Measurements from ENCODE around the gene KAZN. TPM values are rescaled to one million over a fixed set of nuclear protein-coding genes. Genes with fewer than 3 reads are reported as not detected.

KAZN gene
- total RNA-seq, 1 experiment from 2014 or later: 2.4 TPM

DNA sequence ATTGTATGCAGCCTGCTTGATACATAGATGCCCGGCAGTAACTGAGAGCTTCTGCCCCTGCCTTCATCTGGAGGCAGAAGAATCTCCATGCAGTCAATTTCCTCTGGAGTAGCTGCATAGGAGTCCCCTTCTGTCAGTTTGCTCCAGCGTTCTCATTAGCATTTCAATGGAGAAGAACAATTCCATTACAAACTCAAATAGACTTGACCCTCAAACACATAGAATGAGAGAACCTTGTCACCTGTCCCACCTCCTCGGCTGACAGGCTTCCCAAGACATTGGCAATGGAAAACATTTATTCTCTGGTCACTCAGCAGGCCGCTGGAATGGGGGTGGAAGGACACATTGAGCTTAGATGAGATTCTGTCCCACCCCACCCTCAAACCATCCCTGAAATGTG is 509.4 kb downstream of the KAZN start:
- no peaks in the 10 kb centered on the region for H3K9me3 Mint-ChIP-seq (ENCODE audit: unreplicated experiment)
- CTCF ChIA-PET: interaction anchor here (0.6 kb wide), 1 partner anchor 65 kb away, joined by 5 read pairs; no protein-coding TSS in a partner anchor
- no peaks in the 10 kb centered on the region for H3K27me3 Mint-ChIP-seq (ENCODE audit: insufficient read depth, unreplicated experiment)
- no peaks in the 10 kb centered on the region for H3K4me1 Mint-ChIP-seq (ENCODE audit: low read depth, unreplicated experiment)
- POLR2A ChIA-PET: no interaction called here
- no peaks in the 10 kb centered on the region for H3K36me3 Mint-ChIP-seq (ENCODE audit: insufficient read depth, unreplicated experiment)
- no peak overlapping the region for H3K4me3 Mint-ChIP-seq (ENCODE audit: unreplicated experiment)
- no peak overlapping the region for H3K27ac Mint-ChIP-seq (ENCODE audit: unreplicated experiment)
- no TSS peak for BruUV-seq (replicated peaks)
- Histone ChIP-seq H3K4me3 (ENCODE audit: low read depth, low read length) (no peak overlapping the region), H3K36me3 (ENCODE audit: control insufficient read depth, insufficient read depth, low read length) (no peaks in the 10 kb centered on the region), H3K4me1 (no peaks in the 10 kb centered on the region), H3K9me3 (no peaks in the 10 kb centered on the region), H3K27me3 (replicated peaks; ENCODE audit: control insufficient read depth, insufficient read depth, low read length) (no peaks in the 10 kb centered on the region)
- TF ChIP-seq, protein P1, sequence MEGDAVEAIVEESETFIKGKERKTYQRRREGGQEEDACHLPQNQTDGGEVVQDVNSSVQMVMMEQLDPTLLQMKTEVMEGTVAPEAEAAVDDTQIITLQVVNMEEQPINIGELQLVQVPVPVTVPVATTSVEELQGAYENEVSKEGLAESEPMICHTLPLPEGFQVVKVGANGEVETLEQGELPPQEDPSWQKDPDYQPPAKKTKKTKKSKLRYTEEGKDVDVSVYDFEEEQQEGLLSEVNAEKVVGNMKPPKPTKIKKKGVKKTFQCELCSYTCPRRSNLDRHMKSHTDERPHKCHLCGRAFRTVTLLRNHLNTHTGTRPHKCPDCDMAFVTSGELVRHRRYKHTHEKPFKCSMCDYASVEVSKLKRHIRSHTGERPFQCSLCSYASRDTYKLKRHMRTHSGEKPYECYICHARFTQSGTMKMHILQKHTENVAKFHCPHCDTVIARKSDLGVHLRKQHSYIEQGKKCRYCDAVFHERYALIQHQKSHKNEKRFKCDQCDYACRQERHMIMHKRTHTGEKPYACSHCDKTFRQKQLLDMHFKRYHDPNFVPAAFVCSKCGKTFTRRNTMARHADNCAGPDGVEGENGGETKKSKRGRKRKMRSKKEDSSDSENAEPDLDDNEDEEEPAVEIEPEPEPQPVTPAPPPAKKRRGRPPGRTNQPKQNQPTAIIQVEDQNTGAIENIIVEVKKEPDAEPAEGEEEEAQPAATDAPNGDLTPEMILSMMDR (IDR thresholded peaks at IDR 0.05; ENCODE audit: insufficient read depth in 1 of 2, low read depth in 1 of 2, low read length in 1 of 2, severe bottlenecking in 1 of 2, unreplicated experiment in 1 of 2): no peak
- intact Hi-C loops (cut with micrococcal nuclease; ENCODE audit: unreplicated experiment): loop anchor here (10.0 kb wide), 1 partner anchor 1143 kb away; no protein-coding TSS in a partner anchor
- no peak for DNase-seq

DNA sequence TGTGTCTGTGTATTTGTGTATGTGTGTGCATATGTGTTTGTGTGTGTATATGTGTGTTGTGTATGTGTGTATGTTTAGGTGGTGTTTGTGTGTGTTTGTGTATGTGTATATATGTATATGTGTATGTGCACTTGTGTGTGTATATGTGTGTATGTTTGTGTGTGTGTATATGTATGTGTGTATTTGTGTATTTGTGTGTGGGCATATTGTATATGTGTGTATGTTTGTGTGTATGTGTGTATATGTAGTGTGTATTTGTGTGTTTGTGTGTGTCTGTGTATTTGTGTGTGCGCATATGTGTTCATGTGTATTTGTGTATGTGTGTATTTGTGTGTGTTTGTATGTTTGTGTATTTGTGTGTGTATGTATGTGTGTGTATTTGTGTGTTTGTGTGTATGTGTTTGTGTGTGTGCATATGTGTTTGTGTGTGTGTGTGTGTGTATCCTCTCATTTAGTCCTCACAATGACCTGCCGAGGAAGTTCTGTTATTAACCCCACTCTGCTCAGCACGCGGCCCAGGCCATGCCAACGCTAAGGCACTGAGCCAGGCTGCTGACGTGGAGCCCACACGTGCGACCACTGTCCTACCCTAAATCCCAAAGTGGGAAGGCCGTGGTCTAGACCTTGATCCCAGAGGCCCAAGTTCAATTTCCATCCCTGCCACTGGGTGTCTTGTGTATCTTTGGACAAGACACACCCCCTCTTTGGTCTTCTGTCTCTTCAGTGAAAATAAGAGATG is 511.8 kb downstream of the KAZN start:
- ChIA-PET CTCF (interaction anchor here (0.6 kb wide), 1 partner anchor 195 kb away, joined by 3 read pairs; no protein-coding TSS in a partner anchor), POLR2A (no interaction called here)
- no peak for DNase-seq
- Mint-ChIP-seq H3K36me3 (ENCODE audit: insufficient read depth, unreplicated experiment) (no peaks in the 10 kb centered on the region), H3K4me1 (ENCODE audit: low read depth, unreplicated experiment) (no peaks in the 10 kb centered on the region), H3K27me3 (ENCODE audit: insufficient read depth, unreplicated experiment) (no peaks in the 10 kb centered on the region), H3K27ac (ENCODE audit: unreplicated experiment) (no peak overlapping the region), H3K4me3 (ENCODE audit: unreplicated experiment) (no peak overlapping the region), H3K9me3 (ENCODE audit: unreplicated experiment) (no peaks in the 10 kb centered on the region)
- no TSS peak for BruUV-seq (replicated peaks)
- Histone ChIP-seq H3K4me3 (ENCODE audit: low read depth, low read length) (no peak overlapping the region), H3K36me3 (ENCODE audit: control insufficient read depth, insufficient read depth, low read length) (no peaks in the 10 kb centered on the region), H3K27me3 (replicated peaks; ENCODE audit: control insufficient read depth, insufficient read depth, low read length) (no peaks in the 10 kb centered on the region), H3K4me1 (no peaks in the 10 kb centered on the region), H3K9me3 (no peaks in the 10 kb centered on the region)
- TF ChIP-seq, protein P1 (IDR thresholded peaks at IDR 0.05; ENCODE audit: insufficient read depth in 1 of 2, low read depth in 1 of 2, low read length in 1 of 2, severe bottlenecking in 1 of 2, unreplicated experiment in 1 of 2): no peak
- intact Hi-C loops (cut with micrococcal nuclease; ENCODE audit: unreplicated experiment): no loop called here

DNA sequence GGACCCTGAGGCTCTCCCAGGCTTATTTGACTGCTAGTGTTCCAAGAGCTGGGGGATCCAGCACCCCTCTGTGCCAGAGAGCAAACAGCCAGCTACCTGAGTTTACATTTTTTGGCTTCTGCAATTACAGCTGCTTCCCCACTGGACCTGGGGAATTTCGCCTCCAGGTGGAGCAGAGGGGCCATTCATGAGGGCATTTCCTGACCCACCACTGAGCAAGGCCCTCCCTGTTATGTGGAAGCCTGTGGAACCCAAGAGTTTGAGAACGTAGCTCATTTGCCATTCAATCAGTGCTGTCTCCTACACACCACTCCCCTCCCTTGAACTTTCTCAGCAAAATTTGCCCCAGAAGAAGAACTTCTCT is 512.4 kb downstream of the KAZN start:
- BruUV-seq (replicated peaks): no TSS peak
- no peaks in the 10 kb centered on the region for H3K27me3 Mint-ChIP-seq (ENCODE audit: insufficient read depth, unreplicated experiment)
- no peak overlapping the region for H3K4me3 ChIP-seq (ENCODE audit: low read depth, low read length)
- no peaks in the 10 kb centered on the region for H3K27me3 ChIP-seq (replicated peaks; ENCODE audit: control insufficient read depth, insufficient read depth, low read length)
- H3K9me3 ChIP-seq: no peaks in the 10 kb centered on the region
- H3K27ac Mint-ChIP-seq (ENCODE audit: unreplicated experiment): no peak overlapping the region
- H3K4me3 Mint-ChIP-seq (ENCODE audit: unreplicated experiment): no peak overlapping the region
- no peaks in the 10 kb centered on the region for H3K36me3 Mint-ChIP-seq (ENCODE audit: insufficient read depth, unreplicated experiment)
- intact Hi-C loops (cut with micrococcal nuclease; ENCODE audit: unreplicated experiment): no loop called here
- POLR2A ChIA-PET: no interaction called here
- H3K9me3 Mint-ChIP-seq (ENCODE audit: unreplicated experiment): no peaks in the 10 kb centered on the region
- CTCF ChIA-PET: interaction anchor here (0.6 kb wide), 3 partner anchors 188 to 212 kb away, joined by 3 to 5 read pairs (median 3); no protein-coding TSS in a partner anchor
- DNase-seq: no peak
- no peaks in the 10 kb centered on the region for H3K36me3 ChIP-seq (ENCODE audit: control insufficient read depth, insufficient read depth, low read length)
- no peaks in the 10 kb centered on the region for H3K4me1 ChIP-seq
- TF ChIP-seq, protein P1 (IDR thresholded peaks at IDR 0.05; ENCODE audit: insufficient read depth in 1 of 2, low read depth in 1 of 2, low read length in 1 of 2, severe bottlenecking in 1 of 2, unreplicated experiment in 1 of 2): no peak
- no peaks in the 10 kb centered on the region for H3K4me1 Mint-ChIP-seq (ENCODE audit: low read depth, unreplicated experiment)

All from Caco-2 (cell line).